Measurements from ENCODE around the gene PPARGC1A.

DNA sequence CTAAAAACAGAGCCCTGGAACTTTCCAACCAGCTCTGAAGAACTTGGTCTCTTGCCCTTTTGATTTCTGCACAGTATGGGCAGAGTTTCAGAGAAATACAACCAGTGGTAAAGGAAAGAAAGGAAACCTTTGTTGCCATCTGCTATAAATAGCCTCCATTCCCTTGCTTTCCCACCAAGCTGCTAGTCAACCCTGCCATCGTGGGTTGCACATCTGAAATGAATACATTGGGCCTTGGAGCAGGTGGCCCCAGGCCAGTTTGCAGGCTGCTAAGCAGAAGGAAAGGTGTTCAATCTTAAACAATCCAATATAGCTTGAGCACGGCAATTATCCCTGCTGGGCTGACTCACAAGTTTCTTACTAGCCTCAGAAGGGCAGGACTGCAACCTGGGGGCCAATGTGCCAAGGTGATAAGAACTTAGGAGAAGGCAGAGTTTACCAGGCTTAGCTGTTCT, 142.5 kb downstream of the PPARGC1A start:
- TF ChIP-seq, protein P1, sequence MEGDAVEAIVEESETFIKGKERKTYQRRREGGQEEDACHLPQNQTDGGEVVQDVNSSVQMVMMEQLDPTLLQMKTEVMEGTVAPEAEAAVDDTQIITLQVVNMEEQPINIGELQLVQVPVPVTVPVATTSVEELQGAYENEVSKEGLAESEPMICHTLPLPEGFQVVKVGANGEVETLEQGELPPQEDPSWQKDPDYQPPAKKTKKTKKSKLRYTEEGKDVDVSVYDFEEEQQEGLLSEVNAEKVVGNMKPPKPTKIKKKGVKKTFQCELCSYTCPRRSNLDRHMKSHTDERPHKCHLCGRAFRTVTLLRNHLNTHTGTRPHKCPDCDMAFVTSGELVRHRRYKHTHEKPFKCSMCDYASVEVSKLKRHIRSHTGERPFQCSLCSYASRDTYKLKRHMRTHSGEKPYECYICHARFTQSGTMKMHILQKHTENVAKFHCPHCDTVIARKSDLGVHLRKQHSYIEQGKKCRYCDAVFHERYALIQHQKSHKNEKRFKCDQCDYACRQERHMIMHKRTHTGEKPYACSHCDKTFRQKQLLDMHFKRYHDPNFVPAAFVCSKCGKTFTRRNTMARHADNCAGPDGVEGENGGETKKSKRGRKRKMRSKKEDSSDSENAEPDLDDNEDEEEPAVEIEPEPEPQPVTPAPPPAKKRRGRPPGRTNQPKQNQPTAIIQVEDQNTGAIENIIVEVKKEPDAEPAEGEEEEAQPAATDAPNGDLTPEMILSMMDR (IDR thresholded peaks at IDR 0.05): no peak
- TF ChIP-seq POLR2A (IDR thresholded peaks at IDR 0.05): no peak

Measured in esophagus squamous epithelium (tissue), 4 donors.